ENCODE results near the gene AGRN.
"Not testable (repeated sequence)": the region's sequence is repeated elsewhere in the genome, so short reads cannot be mapped to it uniquely, and the experiment has no call there.

DNA sequence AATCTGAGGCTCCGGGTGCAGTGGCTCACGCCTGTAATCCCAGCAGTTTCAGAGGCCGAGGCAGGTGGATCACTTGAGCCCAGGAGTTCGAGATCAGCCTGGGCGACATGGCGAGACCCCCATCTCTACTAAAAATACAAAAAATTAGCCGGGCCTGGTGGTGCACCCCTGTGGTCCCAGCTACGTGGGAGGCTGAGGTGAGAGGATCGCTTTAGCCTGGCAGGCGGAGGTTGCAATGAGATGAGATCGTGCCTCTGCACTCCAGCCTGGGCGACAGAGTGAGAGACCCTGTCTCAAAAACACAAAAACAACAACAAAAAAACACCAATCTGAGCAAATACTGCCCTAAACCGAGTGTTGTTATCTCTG lies 7.2 kb upstream of the AGRN start:
- TF ChIP-seq POLR2A (IDR thresholded peaks at IDR 0.05): not testable (repeated sequence)
- TF ChIP-seq, protein P1, sequence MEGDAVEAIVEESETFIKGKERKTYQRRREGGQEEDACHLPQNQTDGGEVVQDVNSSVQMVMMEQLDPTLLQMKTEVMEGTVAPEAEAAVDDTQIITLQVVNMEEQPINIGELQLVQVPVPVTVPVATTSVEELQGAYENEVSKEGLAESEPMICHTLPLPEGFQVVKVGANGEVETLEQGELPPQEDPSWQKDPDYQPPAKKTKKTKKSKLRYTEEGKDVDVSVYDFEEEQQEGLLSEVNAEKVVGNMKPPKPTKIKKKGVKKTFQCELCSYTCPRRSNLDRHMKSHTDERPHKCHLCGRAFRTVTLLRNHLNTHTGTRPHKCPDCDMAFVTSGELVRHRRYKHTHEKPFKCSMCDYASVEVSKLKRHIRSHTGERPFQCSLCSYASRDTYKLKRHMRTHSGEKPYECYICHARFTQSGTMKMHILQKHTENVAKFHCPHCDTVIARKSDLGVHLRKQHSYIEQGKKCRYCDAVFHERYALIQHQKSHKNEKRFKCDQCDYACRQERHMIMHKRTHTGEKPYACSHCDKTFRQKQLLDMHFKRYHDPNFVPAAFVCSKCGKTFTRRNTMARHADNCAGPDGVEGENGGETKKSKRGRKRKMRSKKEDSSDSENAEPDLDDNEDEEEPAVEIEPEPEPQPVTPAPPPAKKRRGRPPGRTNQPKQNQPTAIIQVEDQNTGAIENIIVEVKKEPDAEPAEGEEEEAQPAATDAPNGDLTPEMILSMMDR (IDR thresholded peaks at IDR 0.05): not testable (repeated sequence)
